Measurements from ENCODE around the gene C5. TPM values are rescaled to one million over a fixed set of nuclear protein-coding genes. Genes with fewer than 3 reads are reported as not detected.
A peak's percentile ranks its signal among the peaks of the same experiment; 100 is the strongest.

The C5 gene
- total RNA-seq, 1 experiment from 2014 or later: 0.57 TPM

DNA sequence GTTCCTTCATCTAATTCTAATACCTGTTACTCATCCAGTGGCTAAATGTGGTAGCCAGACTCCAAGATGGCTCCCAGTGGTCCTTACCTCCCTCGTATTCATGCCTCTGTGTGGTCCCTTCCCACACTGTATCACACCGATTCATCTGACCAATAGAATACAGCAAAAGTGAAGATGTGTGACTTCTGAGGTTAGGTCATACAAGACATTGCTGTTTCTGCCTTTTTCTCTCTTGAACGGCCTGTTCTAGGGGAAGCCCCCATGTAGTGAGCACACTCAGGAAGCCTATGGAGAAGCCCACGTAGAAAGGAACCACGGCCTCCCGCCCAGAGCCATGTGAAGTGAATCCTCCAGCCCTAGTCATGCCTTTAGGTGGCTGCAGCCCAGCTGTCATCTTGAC lies 9.4 kb upstream of the C5 start (continued):
- TF ChIP-seq, protein P1, sequence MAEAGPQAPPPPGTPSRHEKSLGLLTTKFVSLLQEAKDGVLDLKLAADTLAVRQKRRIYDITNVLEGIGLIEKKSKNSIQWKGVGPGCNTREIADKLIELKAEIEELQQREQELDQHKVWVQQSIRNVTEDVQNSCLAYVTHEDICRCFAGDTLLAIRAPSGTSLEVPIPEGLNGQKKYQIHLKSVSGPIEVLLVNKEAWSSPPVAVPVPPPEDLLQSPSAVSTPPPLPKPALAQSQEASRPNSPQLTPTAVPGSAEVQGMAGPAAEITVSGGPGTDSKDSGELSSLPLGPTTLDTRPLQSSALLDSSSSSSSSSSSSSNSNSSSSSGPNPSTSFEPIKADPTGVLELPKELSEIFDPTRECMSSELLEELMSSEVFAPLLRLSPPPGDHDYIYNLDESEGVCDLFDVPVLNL (CRISPR knock-in tag; IDR thresholded peaks at IDR 0.05; ENCODE audit: borderline replicate concordance, low read depth): no peak
- no peak for TF ChIP-seq MAX (CRISPR knock-in tag; IDR thresholded peaks at IDR 0.05)
- no peak for TF ChIP-seq IRF1 (CRISPR knock-in tag; IDR thresholded peaks at IDR 0.05)

GRCh38 chr9:121057821-121058220 lies 7.7 kb upstream of the C5 start:
- CTCF ChIA-PET: interaction anchor here (1.0 to 4.0 kb wide), 4 partner anchors 23 to 302 kb away, joined by 3 to 71 read pairs (median 24); no protein-coding TSS in a partner anchor
- no peak overlapping the region for H3K27ac Mint-ChIP-seq
- H3K9me3 Mint-ChIP-seq: no peaks in the 10 kb centered on the region

DNA sequence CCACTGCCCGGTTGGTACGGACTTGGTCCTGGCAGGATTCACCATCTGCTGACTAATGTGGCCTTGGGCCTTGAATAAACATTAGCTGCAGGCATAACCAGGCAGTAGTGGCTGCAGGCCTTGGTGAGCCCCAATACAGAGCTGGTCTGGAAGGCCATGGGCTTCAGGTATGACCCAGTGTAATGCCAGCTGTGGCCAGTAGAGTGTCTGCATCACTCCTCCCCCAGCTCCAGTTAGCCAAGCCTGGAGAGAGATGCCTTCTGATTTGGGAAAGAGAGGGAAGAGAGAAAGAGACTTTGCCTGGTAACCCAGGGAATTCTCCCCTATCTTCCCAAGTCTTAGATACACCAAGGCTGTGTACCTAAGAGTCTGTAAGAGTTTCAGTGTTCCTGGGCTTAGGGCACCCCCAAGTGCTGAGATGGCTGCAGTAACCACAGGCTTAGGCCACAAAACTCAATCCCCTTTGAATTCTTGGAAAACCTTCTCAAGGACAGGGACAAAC lies 5.6 kb upstream of the C5 start:
- ChIA-PET CTCF (interaction anchor here (0.5 to 3.7 kb wide), 45 partner anchors 9 to 1154 kb away, joined by 3 to 58 read pairs (median 3); partner anchors contain the start of gene CNTRL), POLR2A (no interaction called here)
- no peak for TF ChIP-seq CDX4 (CRISPR knock-in tag; IDR thresholded peaks at IDR 0.05; ENCODE audit: borderline replicate concordance)
- TF ChIP-seq, protein P2, sequence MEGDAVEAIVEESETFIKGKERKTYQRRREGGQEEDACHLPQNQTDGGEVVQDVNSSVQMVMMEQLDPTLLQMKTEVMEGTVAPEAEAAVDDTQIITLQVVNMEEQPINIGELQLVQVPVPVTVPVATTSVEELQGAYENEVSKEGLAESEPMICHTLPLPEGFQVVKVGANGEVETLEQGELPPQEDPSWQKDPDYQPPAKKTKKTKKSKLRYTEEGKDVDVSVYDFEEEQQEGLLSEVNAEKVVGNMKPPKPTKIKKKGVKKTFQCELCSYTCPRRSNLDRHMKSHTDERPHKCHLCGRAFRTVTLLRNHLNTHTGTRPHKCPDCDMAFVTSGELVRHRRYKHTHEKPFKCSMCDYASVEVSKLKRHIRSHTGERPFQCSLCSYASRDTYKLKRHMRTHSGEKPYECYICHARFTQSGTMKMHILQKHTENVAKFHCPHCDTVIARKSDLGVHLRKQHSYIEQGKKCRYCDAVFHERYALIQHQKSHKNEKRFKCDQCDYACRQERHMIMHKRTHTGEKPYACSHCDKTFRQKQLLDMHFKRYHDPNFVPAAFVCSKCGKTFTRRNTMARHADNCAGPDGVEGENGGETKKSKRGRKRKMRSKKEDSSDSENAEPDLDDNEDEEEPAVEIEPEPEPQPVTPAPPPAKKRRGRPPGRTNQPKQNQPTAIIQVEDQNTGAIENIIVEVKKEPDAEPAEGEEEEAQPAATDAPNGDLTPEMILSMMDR (IDR thresholded peaks at IDR 0.05): peak; percentile 85
- Mint-ChIP-seq H3K36me3 (no peaks in the 10 kb centered on the region), H3K4me3 (no peak overlapping the region), H3K4me1 (peaks cover 5% of the 10 kb centered on the region; the same call in 1 of the 2 replicates), H3K9me3 (no peaks in the 10 kb centered on the region), H3K27ac (no peak overlapping the region), H3K27me3 (ENCODE audit: low read depth) (no peaks in the 10 kb centered on the region)
- DNase-seq (ENCODE audit: low spot score): peak; percentile 66
- ATAC-seq: peak; percentile 100

More at GRCh38 chr9:121057821-121058220, 7.7 kb upstream of the C5 start:
- Mint-ChIP-seq H3K4me1 (peaks cover 5% of the 10 kb centered on the region; the same call in 1 of the 2 replicates), H3K36me3 (no peaks in the 10 kb centered on the region), H3K4me3 (no peak overlapping the region), H3K27me3 (ENCODE audit: low read depth) (peaks cover 4% of the 10 kb centered on the region; the same call in 1 of the 2 replicates)
- TF ChIP-seq CBFB (CRISPR knock-in tag; IDR thresholded peaks at IDR 0.05; ENCODE audit: low read depth) (no peak), ATF1 (CRISPR knock-in tag; IDR thresholded peaks at IDR 0.05) (no peak), EMX1 (CRISPR knock-in tag; IDR thresholded peaks at IDR 0.05) (no peak), RORB (CRISPR knock-in tag; IDR thresholded peaks at IDR 0.05) (no peak), TEAD4 (CRISPR knock-in tag; IDR thresholded peaks at IDR 0.05) (no peak), ATF3 (CRISPR knock-in tag; conservative IDR thresholded peaks at IDR 0.05) (no peak), GABPB1 (CRISPR knock-in tag; IDR thresholded peaks at IDR 0.05) (no peak), GTF2I (CRISPR knock-in tag; conservative IDR thresholded peaks at IDR 0.05) (no peak), FOXK1 (CRISPR knock-in tag; IDR thresholded peaks at IDR 0.05) (no peak), FOXP1 (CRISPR knock-in tag; IDR thresholded peaks at IDR 0.05; ENCODE audit: borderline replicate concordance) (no peak), TEAD1 (CRISPR knock-in tag; IDR thresholded peaks at IDR 0.05) (no peak), MXD4 (CRISPR knock-in tag; IDR thresholded peaks at IDR 0.05; ENCODE audit: borderline replicate concordance) (no peak), ZNF263 (CRISPR knock-in tag; IDR thresholded peaks at IDR 0.05; ENCODE audit: low read depth) (no peak), MLX (CRISPR knock-in tag; IDR thresholded peaks at IDR 0.05) (no peak), ZMAT4 (CRISPR knock-in tag; IDR thresholded peaks at IDR 0.05) (no peak), ZNF416 (CRISPR knock-in tag; IDR thresholded peaks at IDR 0.05) (no peak), ZNF121 (CRISPR knock-in tag; IDR thresholded peaks at IDR 0.05) (no peak), OVOL2 (CRISPR knock-in tag; IDR thresholded peaks at IDR 0.05; ENCODE audit: borderline replicate concordance) (no peak)
- TF ChIP-seq, protein P3, sequence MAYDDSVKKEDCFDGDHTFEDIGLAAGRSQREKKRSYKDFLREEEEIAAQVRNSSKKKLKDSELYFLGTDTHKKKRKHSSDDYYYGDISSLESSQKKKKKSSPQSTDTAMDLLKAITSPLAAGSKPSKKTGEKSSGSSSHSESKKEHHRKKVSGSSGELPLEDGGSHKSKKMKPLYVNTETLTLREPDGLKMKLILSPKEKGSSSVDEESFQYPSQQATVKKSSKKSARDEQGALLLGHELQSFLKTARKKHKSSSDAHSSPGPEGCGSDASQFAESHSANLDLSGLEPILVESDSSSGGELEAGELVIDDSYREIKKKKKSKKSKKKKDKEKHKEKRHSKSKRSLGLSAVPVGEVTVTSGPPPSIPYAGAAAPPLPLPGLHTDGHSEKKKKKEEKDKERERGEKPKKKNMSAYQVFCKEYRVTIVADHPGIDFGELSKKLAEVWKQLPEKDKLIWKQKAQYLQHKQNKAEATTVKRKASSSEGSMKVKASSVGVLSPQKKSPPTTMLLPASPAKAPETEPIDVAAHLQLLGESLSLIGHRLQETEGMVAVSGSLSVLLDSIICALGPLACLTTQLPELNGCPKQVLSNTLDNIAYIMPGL (CRISPR knock-in tag; IDR thresholded peaks at IDR 0.05): no peak
- TF ChIP-seq, protein P4, sequence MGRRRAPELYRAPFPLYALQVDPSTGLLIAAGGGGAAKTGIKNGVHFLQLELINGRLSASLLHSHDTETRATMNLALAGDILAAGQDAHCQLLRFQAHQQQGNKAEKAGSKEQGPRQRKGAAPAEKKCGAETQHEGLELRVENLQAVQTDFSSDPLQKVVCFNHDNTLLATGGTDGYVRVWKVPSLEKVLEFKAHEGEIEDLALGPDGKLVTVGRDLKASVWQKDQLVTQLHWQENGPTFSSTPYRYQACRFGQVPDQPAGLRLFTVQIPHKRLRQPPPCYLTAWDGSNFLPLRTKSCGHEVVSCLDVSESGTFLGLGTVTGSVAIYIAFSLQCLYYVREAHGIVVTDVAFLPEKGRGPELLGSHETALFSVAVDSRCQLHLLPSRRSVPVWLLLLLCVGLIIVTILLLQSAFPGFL (CRISPR knock-in tag; IDR thresholded peaks at IDR 0.05; ENCODE audit: borderline replicate concordance): no peak
- DNase-seq (ENCODE audit: low spot score) (no peak), ATAC-seq (no peak)
- POLR2A ChIA-PET: no interaction called here

Measured in WTC11 (cell line).